Dedifferentiated amniotic fluid mesenchymal stem cell (primary cell): Measurements from ENCODE around the gene COL6A2.
"Not testable (repeated sequence)": the region's sequence is repeated elsewhere in the genome, so short reads cannot be mapped to it uniquely, and the experiment has no call there.

Experiments used
- DNase-seq: peaks from one replicate; pipeline ENCODE4 v3.0.0-alpha.2; 2016; ENCODE audit errors: extremely low spot score

The COL6A2 gene

GRCh38 chr21:46172863-46173528 lies 75.1 kb downstream of the COL6A2 start:
- no peak for DNase-seq

- no peak for DNase-seq
Observed at GRCh38 chr21:46173573-46173972, 75.7 kb downstream of the COL6A2 start.

- DNase-seq: not testable (repeated sequence)
Observed at GRCh38 chr21:46176443-46177129, 78.7 kb downstream of the COL6A2 start.

- no peak for DNase-seq
Observed at GRCh38 chr21:46178961-46179360, 81.0 kb downstream of the COL6A2 start.
